Measurements from ENCODE around the gene PRUNE1. TPM values are rescaled to one million over a fixed set of nuclear protein-coding genes. Genes with fewer than 3 reads are reported as not detected.

The PRUNE1 gene
- total RNA-seq, 1 donor from 2014 or later = 36.5 TPM

DNA sequence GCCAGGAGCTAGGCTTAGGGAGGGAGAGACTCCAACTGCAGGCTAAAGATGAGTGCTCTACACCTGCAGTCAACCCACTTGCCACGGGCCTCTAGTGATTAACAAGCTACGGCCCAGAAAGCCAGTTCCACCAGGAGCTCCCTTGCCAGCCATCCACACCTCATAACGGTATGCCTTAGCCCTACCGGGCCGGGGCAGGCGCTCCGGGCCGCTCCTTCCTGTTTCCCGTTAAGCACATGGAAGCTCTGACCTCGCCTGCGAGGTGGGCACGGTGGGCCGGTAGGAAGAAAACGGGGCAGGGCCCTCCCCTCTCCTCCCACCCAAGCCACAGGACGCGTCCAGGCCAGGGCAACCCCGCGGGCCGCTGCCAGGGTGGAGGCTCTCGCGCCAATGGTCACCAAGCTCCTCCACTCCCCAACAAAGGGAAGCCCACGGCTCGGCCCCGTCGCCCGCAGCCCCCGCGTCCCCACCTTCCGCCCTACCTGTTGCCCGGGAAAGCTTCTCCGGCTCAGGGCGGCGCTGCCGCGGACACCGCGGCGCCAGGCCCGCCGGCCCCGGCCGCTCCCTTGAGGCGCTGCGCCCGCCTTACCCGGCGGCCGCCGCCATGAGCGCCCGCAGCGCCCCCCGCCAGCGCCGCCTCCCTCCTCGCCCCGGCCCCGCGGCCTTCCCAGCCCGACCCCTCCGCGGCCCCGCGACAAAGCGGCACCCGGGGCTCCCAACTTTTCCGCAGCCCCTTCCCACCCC lies 34.2 kb upstream of the PRUNE1 start:
- Histone ChIP-seq H3K27ac (peak overlapping the region; percentile 95 to 99), H3K4me3 (peak overlapping the region; percentile 79 to 99), H3K27me3 (no peaks in the 10 kb centered on the region), H3K9me3 (no peaks in the 10 kb centered on the region), H3K36me3 (peaks cover 2% of the 10 kb centered on the region in 2 donors), H3K4me1 (peaks cover 18 to 65% of the 10 kb centered on the region in 2 donors)
- TF ChIP-seq, protein P1, sequence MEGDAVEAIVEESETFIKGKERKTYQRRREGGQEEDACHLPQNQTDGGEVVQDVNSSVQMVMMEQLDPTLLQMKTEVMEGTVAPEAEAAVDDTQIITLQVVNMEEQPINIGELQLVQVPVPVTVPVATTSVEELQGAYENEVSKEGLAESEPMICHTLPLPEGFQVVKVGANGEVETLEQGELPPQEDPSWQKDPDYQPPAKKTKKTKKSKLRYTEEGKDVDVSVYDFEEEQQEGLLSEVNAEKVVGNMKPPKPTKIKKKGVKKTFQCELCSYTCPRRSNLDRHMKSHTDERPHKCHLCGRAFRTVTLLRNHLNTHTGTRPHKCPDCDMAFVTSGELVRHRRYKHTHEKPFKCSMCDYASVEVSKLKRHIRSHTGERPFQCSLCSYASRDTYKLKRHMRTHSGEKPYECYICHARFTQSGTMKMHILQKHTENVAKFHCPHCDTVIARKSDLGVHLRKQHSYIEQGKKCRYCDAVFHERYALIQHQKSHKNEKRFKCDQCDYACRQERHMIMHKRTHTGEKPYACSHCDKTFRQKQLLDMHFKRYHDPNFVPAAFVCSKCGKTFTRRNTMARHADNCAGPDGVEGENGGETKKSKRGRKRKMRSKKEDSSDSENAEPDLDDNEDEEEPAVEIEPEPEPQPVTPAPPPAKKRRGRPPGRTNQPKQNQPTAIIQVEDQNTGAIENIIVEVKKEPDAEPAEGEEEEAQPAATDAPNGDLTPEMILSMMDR (IDR thresholded peaks at IDR 0.05) = no peak
- DNase-seq (ENCODE audit: low spot score in 2 of 2) = peak in 1 of 2 donors; percentile 73
- intact Hi-C loops (cut with DNase I) = loop anchor here (2.0 to 10.0 kb wide), 4 partner anchors 47 to 419 kb away; partner anchors contain the start of genes ARNT, GOLPH3L and SETDB1

DNA sequence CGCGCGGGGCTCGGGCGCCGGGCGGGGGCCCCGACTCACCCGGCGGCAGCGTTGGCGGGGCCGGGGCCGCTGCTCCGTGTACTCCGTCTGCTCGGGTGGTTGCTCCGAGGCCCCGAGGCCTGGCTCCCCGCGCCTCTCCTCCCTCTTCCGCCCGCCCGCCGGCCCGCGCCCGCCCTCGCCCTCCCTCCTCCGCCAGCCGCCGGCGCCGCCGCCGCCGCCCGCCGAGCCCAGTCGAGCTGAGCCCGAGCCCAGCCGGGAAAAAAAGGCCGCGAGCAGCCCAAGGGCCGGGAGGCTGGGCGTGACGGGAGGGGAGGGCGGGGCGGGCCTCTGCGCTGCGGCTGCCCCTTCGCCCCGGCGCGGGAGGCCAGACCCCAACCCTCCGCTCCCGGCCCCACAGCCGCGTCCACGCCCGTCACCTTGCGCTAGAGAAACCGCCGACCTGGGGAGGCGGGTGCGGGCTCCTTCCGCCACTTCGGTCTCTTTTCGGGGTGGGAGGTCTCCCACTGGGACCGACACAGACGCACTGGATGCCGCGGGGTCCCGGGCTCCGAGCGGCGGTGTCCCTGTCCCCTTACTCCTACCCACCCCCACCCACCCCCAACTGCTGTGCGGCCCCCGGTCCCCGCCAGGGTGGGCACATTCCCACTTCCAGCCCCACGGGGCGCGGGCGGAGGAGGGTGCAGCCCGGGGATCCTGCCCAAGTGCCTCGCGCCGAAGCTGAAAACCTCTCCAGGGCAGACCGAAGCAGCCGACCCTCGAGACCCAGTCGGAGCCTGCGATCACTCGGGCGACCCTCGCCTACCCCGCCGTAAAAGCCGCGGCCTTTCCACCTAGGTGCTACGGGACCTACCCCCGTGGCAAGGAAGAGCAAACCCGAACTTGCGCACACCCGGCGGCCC lies 33.4 kb upstream of the PRUNE1 start, which contains the start of gene CERS2:
TSS of gene CERS2 (minus strand) at position 256 of the 899 bp plus-strand sequence. CDS start 5,745 bp downstream, outside the sequence.
- TF ChIP-seq, protein P1 (IDR thresholded peaks at IDR 0.05) = peak in 1 of 3 experiments; percentile 28
- peak in 1 of 2 donors; percentile 90 for DNase-seq (ENCODE audit: low spot score in 2 of 2)
- H3K27me3 ChIP-seq = no peaks in the 10 kb centered on the region
- no peaks in the 10 kb centered on the region for H3K9me3 ChIP-seq
- H3K4me1 ChIP-seq = peaks cover 18 to 68% of the 10 kb centered on the region in 2 donors
- intact Hi-C loops (cut with DNase I) = loop anchor here (2.0 to 10.0 kb wide), 4 partner anchors 48 to 420 kb away; partner anchors contain the start of genes ARNT, GOLPH3L and SETDB1
- peak within 1 kb of the TSS; percentile 79 to 99 for H3K4me3 ChIP-seq
- H3K36me3 ChIP-seq = no peaks in the 10 kb centered on the region
- H3K27ac ChIP-seq = peak within 1 kb of the TSS; percentile 95 to 99

DNA sequence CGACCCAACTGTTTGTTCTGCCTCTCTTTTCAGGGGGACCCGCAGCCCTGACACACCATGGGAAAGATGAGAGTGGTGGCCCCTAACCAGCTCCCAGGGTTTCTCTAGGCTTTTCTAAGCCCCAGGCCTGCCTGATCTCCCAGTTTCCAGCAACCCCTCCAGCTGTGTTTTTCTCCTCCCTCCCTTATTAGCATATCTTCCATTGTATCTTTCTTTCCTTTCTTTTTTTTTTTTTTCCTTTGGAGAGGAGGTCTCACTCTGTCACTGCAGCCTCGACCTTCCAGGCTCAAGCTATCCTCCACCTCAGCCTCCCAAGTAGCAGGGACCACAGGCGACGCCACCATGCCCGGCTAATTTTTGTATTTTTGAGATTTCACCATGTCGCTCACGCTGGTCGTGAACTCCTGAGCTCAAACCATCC lies 31.8 kb upstream of the PRUNE1 start:
- H3K4me1 ChIP-seq = peaks cover 18 to 53% of the 10 kb centered on the region in 2 donors
- H3K36me3 ChIP-seq = no peaks in the 10 kb centered on the region
- peak overlapping the region; percentile 95 to 99 for H3K27ac ChIP-seq
- TF ChIP-seq, protein P1 (IDR thresholded peaks at IDR 0.05) = no peak
- DNase-seq (ENCODE audit: low spot score in 2 of 2) = no peak
- no peaks in the 10 kb centered on the region for H3K9me3 ChIP-seq
- intact Hi-C loops (cut with DNase I) = loop anchor here (10.0 kb wide), 2 partner anchors 282 to 422 kb away; partner anchors contain the start of gene GOLPH3L
- no peaks in the 10 kb centered on the region for H3K27me3 ChIP-seq
- no peak overlapping the region for H3K4me3 ChIP-seq

DNA sequence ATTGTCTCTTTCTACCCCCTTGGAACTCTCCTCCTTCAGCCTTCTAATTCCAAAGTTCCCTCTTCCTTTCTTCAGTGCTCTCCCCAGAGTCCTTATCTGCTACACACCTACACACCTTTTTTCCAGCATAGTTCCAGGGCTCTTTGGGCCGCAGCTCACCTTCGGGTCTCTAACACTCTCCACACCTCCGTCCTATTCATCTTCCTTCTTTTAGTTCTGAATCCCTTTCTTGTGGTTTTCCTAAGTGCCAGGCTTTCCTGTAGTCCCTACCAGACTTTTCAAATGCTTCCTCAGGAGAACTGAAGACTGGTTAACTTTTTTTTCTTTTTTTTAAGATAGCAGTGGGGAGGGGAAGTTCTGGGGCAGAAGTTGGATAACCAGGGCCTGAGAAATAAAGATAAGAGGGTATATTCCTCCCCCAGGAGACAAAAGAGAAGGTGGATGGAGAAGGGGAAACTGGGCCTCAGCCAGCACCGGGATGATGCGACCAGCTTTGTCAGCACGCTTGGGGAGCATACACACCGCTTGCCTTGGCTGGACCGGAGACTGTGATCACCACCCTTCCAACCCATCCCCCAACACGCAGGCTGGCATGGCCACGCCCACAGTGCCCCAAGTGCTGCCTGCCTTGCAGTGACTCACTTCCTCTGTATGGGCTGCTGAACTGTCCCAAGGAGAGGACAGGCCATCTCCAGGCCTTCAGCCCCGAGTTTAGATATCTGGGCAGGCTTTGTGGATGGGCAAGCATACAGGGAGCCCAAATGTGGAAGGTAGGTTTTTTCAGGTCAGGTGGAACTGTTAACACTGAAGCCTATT lies 31.2 kb upstream of the PRUNE1 start:
- TF ChIP-seq, protein P1 (IDR thresholded peaks at IDR 0.05) = no peak
- intact Hi-C loops (cut with DNase I) = loop anchor here (1.0 to 10.0 kb wide), 3 partner anchors 31 to 422 kb away; partner anchors contain the start of genes GOLPH3L and PRUNE1
- no peaks in the 10 kb centered on the region for H3K36me3 ChIP-seq

More for the DNA sequence above, 31.2 kb upstream of the PRUNE1 start:
- Histone ChIP-seq H3K27ac (peak overlapping the region; percentile 95 to 99), H3K4me3 (no peak overlapping the region), H3K9me3 (no peaks in the 10 kb centered on the region), H3K27me3 (no peaks in the 10 kb centered on the region), H3K4me1 (peaks cover 18 to 46% of the 10 kb centered on the region in 2 donors)
- DNase-seq (ENCODE audit: low spot score in 2 of 2) = peak; percentile 90 to 97
